Cardiac fibroblast (primary cell): ENCODE measurements around the gene WFDC8.

Experiments
- DNase-seq, 2 donors: peaks; one replicate each; pipeline versions ENCODE4 v3.0.0 to v3.0.0-alpha.2; 2010; ENCODE audit warnings: low read depth in 2 of 2
- H3K4me3 ChIP-seq, 2 donors: replicated peaks in 1 of 2; 1 replicate in 1 of 2; 2 replicates in 1 of 2; pipeline ENCODE4 v1.5.1; 2011; ENCODE audit warnings: low read depth in 2 of 2, low read length in 2 of 2, mild to moderate bottlenecking in 2 of 2, moderate library complexity in 1 of 2
- TF ChIP-seq, protein P1 (sequence below): IDR thresholded peaks from one replicate; pipeline ENCODE4 v1.5.1; 2011; ENCODE audit warnings: low read depth, mild to moderate bottlenecking, low read length, inconsistent platforms

The WFDC8 gene

GRCh38 chr20:45509091-45509490, 70.0 kb downstream of the WFDC8 start:
- no peak overlapping the region for H3K4me3 ChIP-seq
- DNase-seq: no peak
- TF ChIP-seq, protein P1, sequence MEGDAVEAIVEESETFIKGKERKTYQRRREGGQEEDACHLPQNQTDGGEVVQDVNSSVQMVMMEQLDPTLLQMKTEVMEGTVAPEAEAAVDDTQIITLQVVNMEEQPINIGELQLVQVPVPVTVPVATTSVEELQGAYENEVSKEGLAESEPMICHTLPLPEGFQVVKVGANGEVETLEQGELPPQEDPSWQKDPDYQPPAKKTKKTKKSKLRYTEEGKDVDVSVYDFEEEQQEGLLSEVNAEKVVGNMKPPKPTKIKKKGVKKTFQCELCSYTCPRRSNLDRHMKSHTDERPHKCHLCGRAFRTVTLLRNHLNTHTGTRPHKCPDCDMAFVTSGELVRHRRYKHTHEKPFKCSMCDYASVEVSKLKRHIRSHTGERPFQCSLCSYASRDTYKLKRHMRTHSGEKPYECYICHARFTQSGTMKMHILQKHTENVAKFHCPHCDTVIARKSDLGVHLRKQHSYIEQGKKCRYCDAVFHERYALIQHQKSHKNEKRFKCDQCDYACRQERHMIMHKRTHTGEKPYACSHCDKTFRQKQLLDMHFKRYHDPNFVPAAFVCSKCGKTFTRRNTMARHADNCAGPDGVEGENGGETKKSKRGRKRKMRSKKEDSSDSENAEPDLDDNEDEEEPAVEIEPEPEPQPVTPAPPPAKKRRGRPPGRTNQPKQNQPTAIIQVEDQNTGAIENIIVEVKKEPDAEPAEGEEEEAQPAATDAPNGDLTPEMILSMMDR: no peak

GRCh38 chr20:45508068-45508886, 70.8 kb downstream of the WFDC8 start:
- TF ChIP-seq, protein P1: no peak
- no peak for DNase-seq
- no peak overlapping the region for H3K4me3 ChIP-seq

DNA sequence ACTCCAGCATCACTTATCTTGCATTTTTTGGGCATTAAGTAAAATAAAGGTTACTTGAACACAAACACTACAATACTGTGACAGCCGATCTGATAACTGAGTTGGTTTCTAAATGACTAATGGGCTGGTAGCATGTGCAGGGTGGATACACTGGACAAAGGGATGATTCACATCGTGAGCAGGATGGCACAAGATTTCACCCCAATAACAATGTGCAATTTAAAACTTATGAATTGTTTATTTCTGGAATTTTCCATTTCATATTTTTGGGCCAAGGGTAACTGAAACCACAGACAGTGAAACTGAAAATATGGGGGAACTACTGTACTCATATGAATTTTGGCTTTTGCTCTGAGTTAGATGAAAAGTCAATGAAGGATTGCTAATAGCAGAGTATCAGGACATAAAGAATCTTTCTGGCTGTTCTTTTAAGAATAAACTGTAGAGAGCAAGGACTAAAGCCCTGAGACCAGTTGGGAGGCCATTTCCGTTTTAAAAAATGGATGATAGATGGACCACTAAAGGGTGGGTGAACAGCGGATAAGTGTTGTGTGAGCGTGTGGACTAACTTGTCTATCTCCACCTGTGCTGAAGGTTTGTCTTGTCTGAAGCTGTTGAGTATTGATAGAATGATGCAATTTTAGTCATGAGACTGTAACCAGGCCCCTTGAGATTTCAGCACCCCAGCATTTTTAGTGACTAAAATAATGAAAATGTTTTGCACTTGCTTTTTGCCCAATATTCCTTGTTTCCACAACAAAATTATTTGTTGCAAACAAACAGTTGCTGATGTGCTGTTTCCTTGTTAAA, 71.9 kb downstream of the WFDC8 start:
- DNase-seq: peak in 1 of 2 donors; percentile 5
- H3K4me3 ChIP-seq: no peak overlapping the region
- TF ChIP-seq, protein P1: no peak

DNA sequence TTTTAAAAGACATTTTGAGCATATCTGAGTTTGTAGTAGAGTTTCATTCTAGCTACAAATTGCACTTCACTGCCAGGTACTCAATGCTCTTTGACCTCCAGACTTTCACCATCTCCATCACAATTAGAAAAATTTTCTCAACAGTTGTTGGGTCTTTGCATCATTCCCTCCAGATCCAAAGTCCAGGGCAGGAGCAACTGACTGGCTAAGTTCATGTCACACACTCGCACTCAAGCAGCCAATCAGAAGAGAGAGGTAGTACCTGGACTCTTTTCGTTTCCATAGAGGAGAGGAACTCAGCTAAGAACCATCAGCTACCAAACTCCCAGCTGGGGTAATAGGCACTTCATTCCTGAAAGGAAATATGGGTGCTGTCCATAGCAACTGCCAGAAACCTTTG, 72.7 kb downstream of the WFDC8 start:
- TF ChIP-seq, protein P1: no peak
- H3K4me3 ChIP-seq: no peak overlapping the region
- no peak for DNase-seq

DNA sequence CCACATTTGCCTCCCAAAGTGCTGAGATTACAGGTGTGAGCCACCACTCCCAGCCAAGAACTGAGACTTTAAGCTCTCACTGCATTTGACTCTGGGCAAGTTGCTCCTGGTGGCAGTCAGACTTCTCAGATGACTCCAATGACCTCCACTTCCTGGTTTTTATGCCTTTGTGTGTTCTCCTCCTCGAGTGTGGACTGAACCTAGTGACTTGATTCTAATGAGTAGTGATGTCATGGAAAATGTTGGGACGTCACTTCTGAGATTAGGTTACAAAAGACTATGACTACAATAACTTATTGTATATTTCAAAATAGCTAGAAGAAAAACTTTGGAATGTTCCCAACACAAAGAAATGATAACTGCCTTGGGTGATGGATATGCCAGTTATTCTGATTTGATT, 75.7 kb downstream of the WFDC8 start:
- H3K4me3 ChIP-seq: no peak overlapping the region
- DNase-seq: no peak
- TF ChIP-seq, protein P1: no peak

DNA sequence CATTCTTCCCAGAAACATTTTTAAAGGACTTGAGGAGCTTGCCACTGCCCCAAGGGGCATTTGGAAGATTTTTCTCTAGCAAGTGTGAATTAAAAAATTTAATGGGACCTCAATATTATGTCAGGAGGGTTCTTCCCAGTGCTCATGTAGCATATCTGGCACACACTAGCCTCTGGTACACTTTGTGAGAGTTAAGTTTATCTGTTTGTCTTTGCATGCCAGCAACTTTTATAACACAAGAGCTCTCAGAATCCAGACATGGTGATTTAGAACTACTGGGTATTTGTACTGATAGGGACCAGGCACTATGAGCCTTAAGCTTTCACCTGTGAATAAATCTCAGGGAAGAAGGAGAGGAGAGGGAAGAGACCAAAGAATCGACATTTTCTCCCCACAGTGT, 76.5 kb downstream of the WFDC8 start:
- no peak for DNase-seq
- TF ChIP-seq, protein P1: no peak
- no peak overlapping the region for H3K4me3 ChIP-seq
